NCI-H446 treated with DMSO at 0.1 percent for 48 hours (cell line): ENCODE results near the gene USP17L26.
"Not testable (repeated sequence)": the region's sequence is repeated elsewhere in the genome, so short reads cannot be mapped to it uniquely, and the experiment has no call there.

Experiments used
- DNase-seq: peaks from one replicate; lab custom pipeline; 2025; lab: John Stamatoyannopoulos, UW

USP17L26 gene, protein sequence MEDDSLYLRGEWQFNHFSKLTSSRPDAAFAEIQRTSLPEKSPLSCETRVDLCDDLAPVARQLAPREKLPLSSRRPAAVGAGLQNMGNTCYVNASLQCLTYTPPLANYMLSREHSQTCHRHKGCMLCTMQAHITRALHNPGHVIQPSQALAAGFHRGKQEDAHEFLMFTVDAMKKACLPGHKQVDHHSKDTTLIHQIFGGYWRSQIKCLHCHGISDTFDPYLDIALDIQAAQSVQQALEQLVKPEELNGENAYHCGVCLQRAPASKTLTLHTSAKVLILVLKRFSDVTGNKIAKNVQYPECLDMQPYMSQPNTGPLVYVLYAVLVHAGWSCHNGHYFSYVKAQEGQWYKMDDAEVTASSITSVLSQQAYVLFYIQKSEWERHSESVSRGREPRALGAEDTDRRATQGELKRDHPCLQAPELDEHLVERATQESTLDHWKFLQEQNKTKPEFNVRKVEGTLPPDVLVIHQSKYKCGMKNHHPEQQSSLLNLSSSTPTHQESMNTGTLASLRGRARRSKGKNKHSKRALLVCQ

DNA sequence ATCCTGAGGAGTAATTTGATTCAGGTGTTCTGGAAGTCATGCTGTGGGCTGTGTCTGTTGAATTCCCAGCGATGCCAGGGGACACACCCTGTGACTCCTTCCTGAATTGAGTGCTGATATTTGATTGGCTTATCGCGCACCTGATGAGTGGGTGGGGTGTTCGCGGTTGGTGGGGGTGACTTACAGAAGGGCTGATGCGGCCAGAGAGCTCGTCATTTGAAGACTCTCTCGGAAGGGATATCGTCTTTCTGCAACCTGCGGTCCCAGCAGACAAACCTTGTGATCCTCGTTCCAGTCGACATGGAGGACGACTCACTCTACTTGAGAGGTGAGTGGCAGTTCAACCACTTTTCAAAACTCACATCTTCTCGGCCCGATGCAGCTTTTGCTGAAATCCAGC, at the start of gene USP17L26:
USP17L26 (plus strand) TSS at position 301 of the 400 bp plus-strand sequence; CDS start at position 301, 0 bp downstream.
- DNase-seq = not testable (repeated sequence)

DNA sequence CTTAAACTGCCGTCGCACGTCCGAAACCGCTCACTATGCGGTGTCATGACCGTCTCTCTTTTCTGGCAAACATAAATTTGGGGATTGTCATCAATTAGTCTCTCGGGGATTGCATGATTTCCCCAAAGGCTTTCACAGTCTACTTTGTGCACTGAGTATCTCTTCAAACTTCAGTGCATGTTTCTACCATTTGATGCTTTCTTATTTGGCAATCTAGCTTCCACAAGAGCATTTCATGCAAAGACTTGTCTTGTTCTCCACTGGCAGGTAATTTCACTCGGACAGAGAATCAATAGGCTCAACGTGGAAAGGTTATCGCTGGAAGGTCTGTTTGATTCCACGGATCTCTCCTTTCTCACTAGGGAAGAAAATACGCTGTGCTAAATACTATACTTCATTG, 10.3 kb upstream of the USP17L26 start:
- not testable (repeated sequence) for DNase-seq

DNA sequence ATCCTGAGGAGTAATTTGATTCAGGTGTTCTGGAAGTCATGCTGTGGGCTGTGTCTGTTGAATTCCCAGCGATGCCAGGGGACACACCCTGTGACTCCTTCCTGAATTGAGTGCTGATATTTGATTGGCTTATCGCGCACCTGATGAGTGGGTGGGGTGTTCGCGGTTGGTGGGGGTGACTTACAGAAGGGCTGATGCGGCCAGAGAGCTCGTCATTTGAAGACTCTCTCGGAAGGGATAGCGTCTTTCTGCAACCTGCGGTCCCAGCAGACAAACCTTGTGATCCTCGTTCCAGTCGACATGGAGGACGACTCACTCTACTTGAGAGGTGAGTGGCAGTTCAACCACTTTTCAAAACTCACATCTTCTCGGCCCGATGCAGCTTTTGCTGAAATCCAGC, 9.6 kb upstream of the USP17L26 start, which contains the start of gene USP17L24:
USP17L24 (plus strand) TSS at position 301 of the 400 bp plus-strand sequence; CDS start at position 301, 0 bp downstream.
- DNase-seq = not testable (repeated sequence)

DNA sequence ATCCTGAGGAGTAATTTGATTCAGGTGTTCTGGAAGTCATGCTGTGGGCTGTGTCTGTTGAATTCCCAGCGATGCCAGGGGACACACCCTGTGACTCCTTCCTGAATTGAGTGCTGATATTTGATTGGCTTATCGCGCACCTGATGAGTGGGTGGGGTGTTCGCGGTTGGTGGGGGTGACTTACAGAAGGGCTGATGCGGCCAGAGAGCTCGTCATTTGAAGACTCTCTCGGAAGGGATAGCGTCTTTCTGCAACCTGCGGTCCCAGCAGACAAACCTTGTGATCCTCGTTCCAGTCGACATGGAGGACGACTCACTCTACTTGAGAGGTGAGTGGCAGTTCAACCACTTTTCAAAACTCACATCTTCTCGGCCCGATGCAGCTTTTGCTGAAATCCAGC, 4.8 kb upstream of the USP17L26 start, which contains the start of gene USP17L25:
USP17L25 (plus strand) TSS at position 301 of the 400 bp plus-strand sequence; CDS start at position 301, 0 bp downstream.
- DNase-seq = not testable (repeated sequence)

DNA sequence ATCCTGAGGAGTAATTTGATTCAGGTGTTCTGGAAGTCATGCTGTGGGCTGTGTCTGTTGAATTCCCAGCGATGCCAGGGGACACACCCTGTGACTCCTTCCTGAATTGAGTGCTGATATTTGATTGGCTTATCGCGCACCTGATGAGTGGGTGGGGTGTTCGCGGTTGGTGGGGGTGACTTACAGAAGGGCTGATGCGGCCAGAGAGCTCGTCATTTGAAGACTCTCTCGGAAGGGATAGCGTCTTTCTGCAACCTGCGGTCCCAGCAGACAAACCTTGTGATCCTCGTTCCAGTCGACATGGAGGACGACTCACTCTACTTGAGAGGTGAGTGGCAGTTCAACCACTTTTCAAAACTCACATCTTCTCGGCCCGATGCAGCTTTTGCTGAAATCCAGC, 4.6 kb downstream of the USP17L26 start, which contains the start of gene USP17L5:
USP17L5 (plus strand) TSS at position 301 of the 400 bp plus-strand sequence; CDS start at position 301, 0 bp downstream.
- not testable (repeated sequence) for DNase-seq

DNA sequence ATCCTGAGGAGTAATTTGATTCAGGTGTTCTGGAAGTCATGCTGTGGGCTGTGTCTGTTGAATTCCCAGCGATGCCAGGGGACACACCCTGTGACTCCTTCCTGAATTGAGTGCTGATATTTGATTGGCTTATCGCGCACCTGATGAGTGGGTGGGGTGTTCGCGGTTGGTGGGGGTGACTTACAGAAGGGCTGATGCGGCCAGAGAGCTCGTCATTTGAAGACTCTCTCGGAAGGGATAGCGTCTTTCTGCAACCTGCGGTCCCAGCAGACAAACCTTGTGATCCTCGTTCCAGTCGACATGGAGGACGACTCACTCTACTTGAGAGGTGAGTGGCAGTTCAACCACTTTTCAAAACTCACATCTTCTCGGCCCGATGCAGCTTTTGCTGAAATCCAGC, 9.4 kb downstream of the USP17L26 start, which contains the start of gene USP17L27:
USP17L27 (plus strand) TSS at position 301 of the 400 bp plus-strand sequence; CDS start at position 301, 0 bp downstream.
- not testable (repeated sequence) for DNase-seq

DNA sequence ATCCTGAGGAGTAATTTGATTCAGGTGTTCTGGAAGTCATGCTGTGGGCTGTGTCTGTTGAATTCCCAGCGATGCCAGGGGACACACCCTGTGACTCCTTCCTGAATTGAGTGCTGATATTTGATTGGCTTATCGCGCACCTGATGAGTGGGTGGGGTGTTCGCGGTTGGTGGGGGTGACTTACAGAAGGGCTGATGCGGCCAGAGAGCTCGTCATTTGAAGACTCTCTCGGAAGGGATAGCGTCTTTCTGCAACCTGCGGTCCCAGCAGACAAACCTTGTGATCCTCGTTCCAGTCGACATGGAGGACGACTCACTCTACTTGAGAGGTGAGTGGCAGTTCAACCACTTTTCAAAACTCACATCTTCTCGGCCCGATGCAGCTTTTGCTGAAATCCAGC, 14.1 kb downstream of the USP17L26 start, which contains the start of gene USP17L28:
USP17L28 (plus strand) TSS at position 301 of the 400 bp plus-strand sequence; CDS start at position 301, 0 bp downstream.
- DNase-seq = not testable (repeated sequence)

DNA sequence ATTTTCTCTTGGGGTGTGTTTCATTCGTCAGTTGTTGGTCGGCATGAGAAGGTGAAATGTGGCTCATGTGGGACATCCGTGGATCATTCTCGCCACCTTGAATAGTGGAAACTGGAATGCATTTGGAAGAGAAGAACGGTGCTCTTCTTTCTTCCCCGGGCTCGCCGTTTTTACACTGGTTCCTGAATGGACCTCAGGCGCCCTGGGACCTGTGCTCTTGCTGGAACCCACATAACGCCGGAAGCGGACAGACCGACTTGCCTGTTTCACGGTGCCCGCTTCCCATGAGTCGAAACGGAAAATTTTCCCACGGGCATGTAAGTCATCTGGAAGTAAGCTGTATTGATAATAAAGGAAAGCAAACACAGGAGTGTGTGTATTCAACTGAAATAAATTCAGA, 16.4 kb downstream of the USP17L26 start:
- DNase-seq = not testable (repeated sequence)

DNA sequence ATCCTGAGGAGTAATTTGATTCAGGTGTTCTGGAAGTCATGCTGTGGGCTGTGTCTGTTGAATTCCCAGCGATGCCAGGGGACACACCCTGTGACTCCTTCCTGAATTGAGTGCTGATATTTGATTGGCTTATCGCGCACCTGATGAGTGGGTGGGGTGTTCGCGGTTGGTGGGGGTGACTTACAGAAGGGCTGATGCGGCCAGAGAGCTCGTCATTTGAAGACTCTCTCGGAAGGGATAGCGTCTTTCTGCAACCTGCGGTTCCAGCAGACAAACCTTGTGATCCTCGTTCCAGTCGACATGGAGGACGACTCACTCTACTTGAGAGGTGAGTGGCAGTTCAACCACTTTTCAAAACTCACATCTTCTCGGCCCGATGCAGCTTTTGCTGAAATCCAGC, 18.9 kb downstream of the USP17L26 start, which contains the start of gene USP17L29:
USP17L29 (plus strand) TSS at position 301 of the 400 bp plus-strand sequence; CDS start at position 301, 0 bp downstream.
- not testable (repeated sequence) for DNase-seq

DNA sequence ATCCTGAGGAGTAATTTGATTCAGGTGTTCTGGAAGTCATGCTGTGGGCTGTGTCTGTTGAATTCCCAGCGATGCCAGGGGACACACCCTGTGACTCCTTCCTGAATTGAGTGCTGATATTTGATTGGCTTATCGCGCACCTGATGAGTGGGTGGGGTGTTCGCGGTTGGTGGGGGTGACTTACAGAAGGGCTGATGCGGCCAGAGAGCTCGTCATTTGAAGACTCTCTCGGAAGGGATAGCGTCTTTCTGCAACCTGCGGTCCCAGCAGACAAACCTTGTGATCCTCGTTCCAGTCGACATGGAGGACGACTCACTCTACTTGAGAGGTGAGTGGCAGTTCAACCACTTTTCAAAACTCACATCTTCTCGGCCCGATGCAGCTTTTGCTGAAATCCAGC, 28.4 kb downstream of the USP17L26 start, which contains the start of gene USP17L30:
USP17L30 (plus strand) TSS at position 301 of the 400 bp plus-strand sequence; CDS start at position 301, 0 bp downstream.
- DNase-seq = not testable (repeated sequence)

DNA sequence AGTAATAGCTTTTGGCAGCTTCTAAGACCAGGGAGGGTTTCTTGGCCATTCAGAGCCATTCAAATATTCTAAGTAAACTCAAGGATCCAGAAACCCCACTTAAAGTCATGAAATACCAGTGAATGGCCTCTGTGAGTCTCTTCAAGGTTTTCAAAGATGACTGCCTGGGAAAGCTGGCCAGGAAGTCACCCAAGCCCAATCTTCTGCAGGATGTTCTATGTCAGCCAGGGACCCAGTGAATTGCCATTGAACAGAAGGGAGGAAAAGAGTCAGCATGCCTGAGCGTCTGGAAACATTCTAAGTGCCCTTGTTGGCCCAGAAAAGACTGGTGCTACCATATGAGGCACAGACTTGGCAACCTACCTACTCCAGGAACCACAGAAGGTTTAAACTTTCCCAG, 45.4 kb downstream of the USP17L26 start:
- not testable (repeated sequence) for DNase-seq

DNA sequence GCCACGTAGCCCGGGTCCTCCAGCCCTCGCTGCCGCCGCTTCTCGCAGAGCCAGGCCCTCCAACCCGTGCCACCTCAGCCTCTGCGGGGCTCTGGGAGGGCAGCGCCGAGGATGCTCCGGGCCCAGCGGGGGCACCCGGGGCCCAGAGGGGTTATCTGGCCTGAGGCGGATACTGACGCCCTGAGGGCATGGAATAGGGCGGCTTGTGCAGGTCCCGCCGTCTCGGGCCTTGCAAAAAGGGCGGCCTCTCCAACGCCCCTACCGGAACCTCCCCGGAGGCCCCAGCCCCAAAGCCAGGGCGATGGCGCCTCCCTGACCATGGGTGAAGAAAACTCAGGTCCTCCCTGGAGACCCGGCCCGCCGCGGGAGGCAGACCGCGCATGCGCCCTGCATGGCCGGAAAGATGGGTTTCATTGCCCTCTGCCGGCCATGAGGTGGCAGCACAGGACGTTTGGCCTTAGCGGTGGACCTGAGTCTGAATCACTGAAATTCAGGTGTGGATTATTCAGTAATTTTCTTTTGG, 46.6 kb downstream of the USP17L26 start:
- DNase-seq = not testable (repeated sequence)

DNA sequence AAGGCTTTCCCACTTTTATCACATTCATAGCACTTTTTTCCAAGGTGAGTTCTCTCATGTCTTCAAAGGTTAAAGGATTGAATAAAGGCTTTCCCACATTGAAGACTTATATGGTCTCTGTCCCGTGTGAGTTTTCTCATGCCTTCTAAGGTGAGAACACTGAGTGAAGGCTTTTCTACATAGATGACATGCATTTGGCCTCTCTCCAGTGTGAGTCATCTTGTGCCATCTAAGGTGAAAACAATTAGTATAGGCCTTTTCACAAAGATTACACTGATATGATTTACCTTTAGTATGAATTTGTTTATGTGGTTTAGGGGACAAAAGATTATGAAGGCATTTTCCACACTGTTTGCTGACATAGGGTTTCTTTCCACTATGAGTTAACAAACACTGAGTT, 49.7 kb downstream of the USP17L26 start:
- no peak for DNase-seq
